Measurements from ENCODE around the gene AMMECR1. TPM values are rescaled to one million over a fixed set of nuclear protein-coding genes. Genes with fewer than 3 reads are reported as not detected.

The AMMECR1 gene
- total and polyA plus RNA-seq, 2 experiments from 2014 or later = 16.9 to 32.5 TPM

GRCh38 chrX:110311437-110312230 lies 6.3 kb downstream of the AMMECR1 start:
- peaks cover 58% of the 10 kb centered on the region for H3K4me1 ChIP-seq (ENCODE audit: insufficient read depth)
- Mint-ChIP-seq H3K4me3 (no peak overlapping the region), H3K4me1 (peaks cover 67% of the 10 kb centered on the region), H3K27ac (no peak overlapping the region), H3K36me3 (ENCODE audit: low read depth) (no peaks in the 10 kb centered on the region; the same call in 2 of the 3 replicates), H3K9me3 (no peaks in the 10 kb centered on the region), H3K27me3 (ENCODE audit: insufficient read depth, low read depth, poor library complexity) (no peaks in the 10 kb centered on the region)
- H3K36me3 ChIP-seq (ENCODE audit: insufficient read depth) = no peaks in the 10 kb centered on the region
- H3K4me3 ChIP-seq = no peak overlapping the region
- H2AFZ ChIP-seq = no peak overlapping the region
- peak overlapping the region; percentile 67; the same call in 1 of the 2 replicates for H3K4me2 ChIP-seq
- peaks cover 100% of the 10 kb centered on the region for H3K79me2 ChIP-seq (replicated peaks; ENCODE audit: insufficient read depth)
- H3K9me2 ChIP-seq (ENCODE audit: insufficient read depth) = no peaks in the 10 kb centered on the region
- ATAC-seq = no peak
- H4K20me1 ChIP-seq (replicated peaks; ENCODE audit: insufficient read depth) = peaks cover 8% of the 10 kb centered on the region
- DNase-seq (ENCODE audit: low spot score) = no peak
- H3F3A ChIP-seq (replicated peaks; ENCODE audit: low read depth) = no peaks in the 10 kb centered on the region
- H3K27me3 ChIP-seq (ENCODE audit: insufficient read depth) = no peaks in the 10 kb centered on the region
- H3K27ac ChIP-seq (ENCODE audit: low read depth) = no peak overlapping the region
- TF ChIP-seq ZNF331 (CRISPR knock-in tag; IDR thresholded peaks at IDR 0.05; ENCODE audit: low read depth) (no peak), EZH2 (IDR thresholded peaks at IDR 0.05; ENCODE audit: low read depth, unreplicated experiment) (no peak), CTCF (conservative IDR thresholded peaks at IDR 0.05; ENCODE audit: low read depth in 2 of 2) (no peak), ZNF462 (CRISPR knock-in tag; IDR thresholded peaks at IDR 0.05) (no peak)

All from GM23338 (cell line).